ENCODE results near the gene SRPK2.

DNA sequence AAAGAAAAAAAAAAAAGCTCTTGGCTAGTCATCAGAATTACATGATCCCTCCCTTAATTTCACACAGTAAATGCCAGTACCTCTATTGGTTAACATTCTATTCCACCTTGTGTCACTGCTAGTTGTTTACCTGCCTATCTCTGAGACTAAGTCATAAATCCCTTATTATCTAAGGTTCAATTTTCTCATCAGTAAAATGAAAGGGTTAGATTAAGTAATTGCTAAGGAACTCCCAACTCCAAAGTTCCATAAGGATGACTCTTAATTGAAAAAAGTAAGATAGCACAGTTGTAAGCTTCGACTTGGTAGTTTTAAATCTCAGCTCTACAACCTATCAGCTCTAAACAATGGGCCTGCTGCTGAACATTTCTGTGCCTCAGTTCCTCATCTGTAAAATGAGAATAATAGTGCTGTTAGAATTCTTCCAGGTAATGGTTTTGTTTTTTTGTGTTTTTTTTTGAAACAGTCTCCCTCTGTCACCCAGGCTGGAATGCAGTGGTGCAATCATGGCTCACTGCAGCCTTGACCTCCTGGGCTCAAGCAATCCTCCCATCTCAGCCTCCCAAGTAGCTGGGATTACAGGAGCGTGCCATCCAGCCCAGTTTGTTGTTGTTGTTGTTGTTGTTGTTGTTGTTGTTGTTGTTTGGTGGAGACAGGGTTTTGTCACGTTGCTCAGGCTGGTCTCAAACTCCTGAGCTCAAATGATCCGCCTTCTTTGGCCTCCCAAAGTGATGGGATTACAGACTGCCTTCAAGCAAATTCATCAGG lies 35.6 kb downstream of the SRPK2 start:
- TF ChIP-seq, protein P1, sequence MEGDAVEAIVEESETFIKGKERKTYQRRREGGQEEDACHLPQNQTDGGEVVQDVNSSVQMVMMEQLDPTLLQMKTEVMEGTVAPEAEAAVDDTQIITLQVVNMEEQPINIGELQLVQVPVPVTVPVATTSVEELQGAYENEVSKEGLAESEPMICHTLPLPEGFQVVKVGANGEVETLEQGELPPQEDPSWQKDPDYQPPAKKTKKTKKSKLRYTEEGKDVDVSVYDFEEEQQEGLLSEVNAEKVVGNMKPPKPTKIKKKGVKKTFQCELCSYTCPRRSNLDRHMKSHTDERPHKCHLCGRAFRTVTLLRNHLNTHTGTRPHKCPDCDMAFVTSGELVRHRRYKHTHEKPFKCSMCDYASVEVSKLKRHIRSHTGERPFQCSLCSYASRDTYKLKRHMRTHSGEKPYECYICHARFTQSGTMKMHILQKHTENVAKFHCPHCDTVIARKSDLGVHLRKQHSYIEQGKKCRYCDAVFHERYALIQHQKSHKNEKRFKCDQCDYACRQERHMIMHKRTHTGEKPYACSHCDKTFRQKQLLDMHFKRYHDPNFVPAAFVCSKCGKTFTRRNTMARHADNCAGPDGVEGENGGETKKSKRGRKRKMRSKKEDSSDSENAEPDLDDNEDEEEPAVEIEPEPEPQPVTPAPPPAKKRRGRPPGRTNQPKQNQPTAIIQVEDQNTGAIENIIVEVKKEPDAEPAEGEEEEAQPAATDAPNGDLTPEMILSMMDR (IDR thresholded peaks at IDR 0.05) = no peak
- no peak for TF ChIP-seq POLR2A (IDR thresholded peaks at IDR 0.05)
